Lower leg skin (tissue), 3 donors: ENCODE results near the gene TXNRD2.

Experiments used
- POLR2A ChIP-seq, 2 donors: fragments of 450-650 bp; IDR thresholded peaks; one replicate each; pipeline ENCODE4 v1.6.1; 2016 to 2017; ENCODE audit warnings: antibody characterized with exemption in 2 of 2, mild to moderate bottlenecking in 1 of 2, moderate library complexity in 1 of 2
- TF ChIP-seq, protein P1 (sequence below), 3 donors: fragments of 450-650 bp; IDR thresholded peaks; one replicate each; pipeline ENCODE4 v1.5.1; 2016; ENCODE audit warnings: antibody characterized with exemption in 3 of 3, mild to moderate bottlenecking in 3 of 3, moderate library complexity in 2 of 3

GRCh38 chr22:19948057-19948760, 6.6 kb upstream of the TXNRD2 start:
- TF ChIP-seq, protein P1, sequence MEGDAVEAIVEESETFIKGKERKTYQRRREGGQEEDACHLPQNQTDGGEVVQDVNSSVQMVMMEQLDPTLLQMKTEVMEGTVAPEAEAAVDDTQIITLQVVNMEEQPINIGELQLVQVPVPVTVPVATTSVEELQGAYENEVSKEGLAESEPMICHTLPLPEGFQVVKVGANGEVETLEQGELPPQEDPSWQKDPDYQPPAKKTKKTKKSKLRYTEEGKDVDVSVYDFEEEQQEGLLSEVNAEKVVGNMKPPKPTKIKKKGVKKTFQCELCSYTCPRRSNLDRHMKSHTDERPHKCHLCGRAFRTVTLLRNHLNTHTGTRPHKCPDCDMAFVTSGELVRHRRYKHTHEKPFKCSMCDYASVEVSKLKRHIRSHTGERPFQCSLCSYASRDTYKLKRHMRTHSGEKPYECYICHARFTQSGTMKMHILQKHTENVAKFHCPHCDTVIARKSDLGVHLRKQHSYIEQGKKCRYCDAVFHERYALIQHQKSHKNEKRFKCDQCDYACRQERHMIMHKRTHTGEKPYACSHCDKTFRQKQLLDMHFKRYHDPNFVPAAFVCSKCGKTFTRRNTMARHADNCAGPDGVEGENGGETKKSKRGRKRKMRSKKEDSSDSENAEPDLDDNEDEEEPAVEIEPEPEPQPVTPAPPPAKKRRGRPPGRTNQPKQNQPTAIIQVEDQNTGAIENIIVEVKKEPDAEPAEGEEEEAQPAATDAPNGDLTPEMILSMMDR (IDR thresholded peaks at IDR 0.05) = no peak
- no peak for TF ChIP-seq POLR2A (IDR thresholded peaks at IDR 0.05)
